Suppressor macrophage treated with lipopolysaccharide for 4 hours (primary cell): ENCODE results near the gene COQ7.

Experiments used
- DNase-seq: peaks from one replicate; pipeline ENCODE4 v3.0.0-alpha.2; 2020

The COQ7 gene

GRCh38 chr16:19067349-19068236, at the start of gene COQ7:
Gene COQ7 (plus strand): TSS chr16:19067614. CDS start chr16:19067665, 51 bp downstream.
- DNase-seq, result peak; percentile 100

DNA sequence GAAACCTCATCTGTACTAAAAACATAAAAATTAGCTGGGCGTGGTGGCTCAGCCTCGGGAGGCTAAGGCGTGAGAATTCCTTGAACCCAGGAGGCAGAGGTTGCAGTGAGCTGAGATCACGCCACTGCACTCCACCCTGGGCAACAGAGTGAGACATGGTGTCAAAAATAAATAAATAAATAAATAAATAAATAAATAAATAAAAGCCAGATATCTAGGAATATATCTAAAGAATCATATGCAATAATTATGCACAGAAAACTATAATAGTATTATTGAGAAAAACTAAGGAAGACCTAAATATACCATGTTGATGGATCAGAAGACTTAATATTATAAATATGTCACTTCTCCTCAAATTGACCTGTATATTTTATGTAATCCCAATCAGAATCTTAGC, 46.7 kb upstream of the COQ7 start:
- no peak for DNase-seq

DNA sequence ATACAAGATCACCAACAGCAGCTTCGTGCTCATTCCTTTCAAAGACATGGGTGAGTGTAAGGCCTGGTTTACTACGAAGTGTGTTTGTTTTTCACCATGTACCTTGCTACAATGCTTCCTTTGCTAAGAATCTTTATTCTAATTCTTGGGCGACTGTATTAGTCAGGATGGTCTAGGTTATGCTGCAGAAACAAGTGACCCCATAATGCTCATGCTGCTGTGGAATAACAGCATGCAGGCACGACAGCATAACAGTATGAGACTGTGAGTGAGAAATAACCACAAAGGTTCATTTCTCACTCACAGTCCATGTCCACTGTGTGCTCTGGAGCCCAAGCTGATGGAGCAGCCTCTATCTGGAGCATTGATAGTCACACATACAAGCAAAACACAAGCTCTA, 45.7 kb upstream of the COQ7 start:
- no peak for DNase-seq

GRCh38 chr16:19027416-19027815, 40.0 kb upstream of the COQ7 start:
- DNase-seq, result no peak

- no peak for DNase-seq
Observed at GRCh38 chr16:19029980-19030379, 37.4 kb upstream of the COQ7 start.

- DNase-seq, result no peak
Observed at GRCh38 chr16:19031738-19032137, 35.7 kb upstream of the COQ7 start.

DNA sequence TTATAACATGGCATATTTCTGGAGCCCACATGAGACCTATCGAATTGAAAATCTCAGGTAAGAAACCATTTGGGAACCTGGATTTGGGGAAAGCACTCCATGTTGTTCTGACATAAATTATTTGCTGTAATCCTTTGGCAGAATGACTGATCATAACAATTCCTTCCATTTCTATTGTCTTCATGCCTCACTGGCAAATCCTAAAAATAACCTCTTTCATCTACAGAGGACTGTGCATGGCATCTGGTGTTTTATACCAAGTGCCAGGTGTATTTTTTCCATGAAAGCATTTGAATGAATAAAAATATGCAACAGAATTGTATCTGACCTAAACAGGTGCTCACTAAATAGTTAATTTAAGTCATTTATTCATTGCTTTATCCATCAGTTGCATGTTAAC, 33.7 kb upstream of the COQ7 start:
- DNase-seq, result no peak

DNA sequence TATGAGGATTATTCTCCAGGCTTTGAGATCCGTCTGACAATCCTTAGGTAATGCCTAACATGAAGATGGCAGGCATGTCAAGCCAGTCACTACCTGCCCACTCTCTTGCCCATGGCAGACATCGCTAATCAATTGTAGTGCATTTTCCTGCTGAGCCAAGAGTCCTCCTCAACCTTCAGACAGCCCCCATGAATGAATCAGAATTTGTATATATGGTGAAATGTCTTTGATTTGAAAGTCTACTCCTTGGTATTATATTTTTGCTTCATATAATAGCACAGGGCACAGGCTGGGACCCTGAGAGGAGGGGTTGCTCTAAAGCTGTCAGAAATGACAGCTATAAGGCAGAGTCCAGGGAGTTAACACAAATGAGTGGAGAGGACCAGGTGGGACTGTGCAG, 27.0 kb upstream of the COQ7 start:
- no peak for DNase-seq

- no peak for DNase-seq
Observed at GRCh38 chr16:19044769-19045168, 22.6 kb upstream of the COQ7 start.

- no peak for DNase-seq
Observed at GRCh38 chr16:19046062-19046461, 21.4 kb upstream of the COQ7 start.

GRCh38 chr16:19062706-19063105, 4.7 kb upstream of the COQ7 start:
- DNase-seq, result no peak

- no peak for DNase-seq
Observed at GRCh38 chr16:19066988-19067348, 446 bp upstream of the COQ7 start.

DNA sequence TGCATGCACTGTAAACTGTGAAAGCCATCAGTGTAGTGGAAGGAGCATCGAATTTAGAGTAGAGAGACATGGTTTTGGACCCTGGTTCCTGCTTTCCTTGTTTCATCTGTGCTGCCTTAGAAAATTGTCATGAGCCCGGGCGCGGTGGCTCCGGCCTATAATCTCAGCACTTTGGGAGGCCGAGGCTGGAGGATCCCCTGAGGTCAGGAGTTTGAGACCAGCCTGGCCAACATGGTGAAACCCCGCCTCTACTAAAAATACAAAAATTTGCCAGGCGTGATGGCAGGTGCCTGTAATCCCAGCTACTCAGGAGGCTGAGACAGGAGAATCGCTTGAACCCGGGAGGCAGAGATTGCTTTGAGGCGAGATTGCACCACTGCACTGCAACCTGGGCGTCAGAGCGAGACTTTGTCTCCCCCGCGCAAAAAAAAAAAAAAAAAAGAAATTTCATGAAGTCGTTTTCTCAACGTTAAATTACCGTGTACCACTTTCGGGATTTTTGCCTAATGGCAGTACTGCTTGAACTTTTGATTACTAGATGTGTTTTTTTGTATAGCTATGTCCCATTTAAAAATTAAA, 912 bp downstream of the COQ7 start:
- DNase-seq, result no peak

- peak; percentile 59 for DNase-seq
Observed at GRCh38 chr16:19071811-19072777, 4.7 kb downstream of the COQ7 start.

DNA sequence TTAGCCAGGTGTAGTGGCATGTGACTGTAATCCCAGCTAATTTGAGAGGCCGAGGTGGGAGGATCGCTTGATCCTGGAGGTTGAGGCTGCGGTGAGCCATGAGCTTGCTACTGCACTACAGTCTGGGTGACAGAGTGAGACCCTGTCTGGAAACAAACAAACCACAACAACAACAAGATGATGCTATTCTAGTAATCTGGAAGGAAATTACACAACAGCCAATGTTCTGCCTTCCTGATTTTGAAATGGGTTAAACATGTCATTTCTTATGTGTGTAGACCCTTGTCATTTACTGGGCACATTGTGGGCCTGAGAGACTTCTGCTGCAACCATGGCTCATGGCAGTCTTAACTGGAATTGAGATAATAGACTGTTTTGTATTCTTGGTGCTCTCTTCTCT, 5.9 kb downstream of the COQ7 start:
- DNase-seq, result peak; percentile 30

GRCh38 chr16:19073863-19074262, 6.4 kb downstream of the COQ7 start:
- no peak for DNase-seq

DNA sequence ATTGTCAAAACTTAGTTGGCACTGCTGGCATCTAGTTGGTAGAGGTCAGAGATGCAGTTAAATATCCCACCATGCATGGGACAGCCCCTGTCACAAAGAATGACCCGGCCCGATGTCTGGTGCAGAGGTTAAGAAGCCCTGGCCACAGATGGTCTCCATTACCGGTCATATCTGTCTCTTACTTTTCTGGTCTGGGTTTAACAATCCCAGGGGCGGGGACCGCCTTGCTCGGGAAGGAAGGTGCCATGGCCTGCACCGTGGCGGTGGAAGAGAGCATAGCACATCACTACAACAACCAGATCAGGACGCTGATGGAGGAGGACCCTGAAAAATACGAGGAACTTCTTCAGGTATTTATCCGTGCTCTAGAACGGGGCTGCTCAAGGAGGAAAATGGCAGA, 8.1 kb downstream of the COQ7 start:
- DNase-seq, result no peak

DNA sequence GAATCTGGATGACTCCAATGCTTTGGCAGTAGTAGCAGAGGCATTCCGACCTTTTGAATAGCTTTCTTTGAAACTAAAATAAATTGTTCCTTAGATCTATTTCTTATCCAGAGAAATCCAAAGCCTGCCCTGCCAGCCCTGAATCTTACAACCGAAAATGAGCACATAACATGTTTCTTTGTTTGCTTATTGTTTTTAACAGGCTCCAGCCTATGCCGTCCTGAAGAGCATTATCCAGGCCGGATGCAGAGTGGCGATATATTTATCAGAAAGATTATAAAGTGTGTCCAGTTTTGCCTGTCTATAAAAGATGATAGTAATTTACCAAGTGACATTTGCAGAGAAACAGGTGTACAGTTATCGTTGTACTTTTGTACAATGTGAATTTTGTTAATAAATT, 10.5 kb downstream of the COQ7 start:
- DNase-seq, result no peak

DNA sequence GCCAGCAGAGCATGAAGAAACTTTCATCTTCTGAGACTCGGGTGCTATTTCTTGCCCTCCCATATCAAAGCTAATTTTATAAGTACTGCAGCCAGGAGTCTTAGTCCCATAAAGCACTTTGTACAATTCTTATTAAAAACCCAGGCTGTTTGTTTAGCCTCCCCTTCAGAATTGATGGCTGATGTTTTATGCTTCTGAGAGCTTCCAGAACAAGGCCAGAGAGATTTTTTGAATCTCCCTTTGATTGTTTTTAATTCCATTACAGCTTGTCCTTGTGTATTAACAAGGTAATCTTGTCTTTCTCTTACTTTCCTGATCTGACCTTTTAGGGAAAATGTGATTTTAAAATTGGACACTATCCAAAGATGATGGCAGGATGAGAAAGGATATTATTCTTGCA, 16.3 kb downstream of the COQ7 start:
- DNase-seq, result no peak

- DNase-seq, result no peak
Observed at GRCh38 chr16:19084139-19084538, 16.7 kb downstream of the COQ7 start.

DNA sequence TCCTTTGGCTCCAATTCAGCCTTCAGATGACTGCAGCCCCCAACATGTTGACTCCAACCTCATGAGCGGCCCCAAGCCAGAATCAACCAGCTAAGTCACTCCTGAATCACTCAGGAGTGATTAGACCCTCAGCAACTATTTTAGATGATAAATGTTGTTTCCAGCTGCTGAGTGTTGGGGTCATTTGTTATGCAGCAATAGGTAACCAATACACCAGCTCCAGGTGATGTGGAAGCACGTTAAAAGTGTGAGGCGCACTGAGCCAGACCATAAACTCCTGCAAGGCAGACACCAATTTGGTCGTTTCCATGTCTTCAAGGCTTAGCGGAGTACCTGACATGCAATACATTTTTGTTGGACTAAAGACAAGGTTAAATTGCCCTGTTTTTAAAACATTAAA, 17.5 kb downstream of the COQ7 start:
- DNase-seq, result no peak

- no peak for DNase-seq
Observed at GRCh38 chr16:19085679-19086200, 18.3 kb downstream of the COQ7 start.
